ENCODE data around the gene EVA1A. TPM values are rescaled to one million over a fixed set of nuclear protein-coding genes. Genes with fewer than 3 reads are reported as not detected.

Gene EVA1A
- total RNA-seq, 1 experiment from 2014 or later, result not detected

- DNase-seq, result no peak
- Mint-ChIP-seq H3K36me3 (ENCODE audit: insufficient read depth, unreplicated experiment) (no peaks in the 10 kb centered on the region), H3K9me3 (ENCODE audit: low read depth, unreplicated experiment) (peaks cover 3% of the 10 kb centered on the region), H3K27ac (ENCODE audit: unreplicated experiment) (no peak overlapping the region), H3K4me3 (ENCODE audit: low read depth, unreplicated experiment) (no peak overlapping the region), H3K27me3 (ENCODE audit: unreplicated experiment) (peaks cover 32% of the 10 kb centered on the region), H3K4me1 (ENCODE audit: low read depth, unreplicated experiment) (no peaks in the 10 kb centered on the region)
- no TSS peak for BruUV-seq (replicated peaks)
- intact Hi-C loops (cut with micrococcal nuclease; ENCODE audit: unreplicated experiment), result no loop called here
- TF ChIP-seq, protein P1, sequence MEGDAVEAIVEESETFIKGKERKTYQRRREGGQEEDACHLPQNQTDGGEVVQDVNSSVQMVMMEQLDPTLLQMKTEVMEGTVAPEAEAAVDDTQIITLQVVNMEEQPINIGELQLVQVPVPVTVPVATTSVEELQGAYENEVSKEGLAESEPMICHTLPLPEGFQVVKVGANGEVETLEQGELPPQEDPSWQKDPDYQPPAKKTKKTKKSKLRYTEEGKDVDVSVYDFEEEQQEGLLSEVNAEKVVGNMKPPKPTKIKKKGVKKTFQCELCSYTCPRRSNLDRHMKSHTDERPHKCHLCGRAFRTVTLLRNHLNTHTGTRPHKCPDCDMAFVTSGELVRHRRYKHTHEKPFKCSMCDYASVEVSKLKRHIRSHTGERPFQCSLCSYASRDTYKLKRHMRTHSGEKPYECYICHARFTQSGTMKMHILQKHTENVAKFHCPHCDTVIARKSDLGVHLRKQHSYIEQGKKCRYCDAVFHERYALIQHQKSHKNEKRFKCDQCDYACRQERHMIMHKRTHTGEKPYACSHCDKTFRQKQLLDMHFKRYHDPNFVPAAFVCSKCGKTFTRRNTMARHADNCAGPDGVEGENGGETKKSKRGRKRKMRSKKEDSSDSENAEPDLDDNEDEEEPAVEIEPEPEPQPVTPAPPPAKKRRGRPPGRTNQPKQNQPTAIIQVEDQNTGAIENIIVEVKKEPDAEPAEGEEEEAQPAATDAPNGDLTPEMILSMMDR (IDR thresholded peaks at IDR 0.05; ENCODE audit: unreplicated experiment), result no peak
- CTCF ChIA-PET, result no interaction called here
These were observed 33.1 kb downstream of the EVA1A start for GRCh38 chr2:75527676-75528075.

GRCh38 chr2:75526842-75527241 lies 33.9 kb downstream of the EVA1A start:
- no TSS peak for BruUV-seq (replicated peaks)
- intact Hi-C loops (cut with micrococcal nuclease; ENCODE audit: unreplicated experiment), result no loop called here
- TF ChIP-seq, protein P1 (IDR thresholded peaks at IDR 0.05; ENCODE audit: unreplicated experiment), result no peak
- Mint-ChIP-seq H3K36me3 (ENCODE audit: insufficient read depth, unreplicated experiment) (no peaks in the 10 kb centered on the region), H3K9me3 (ENCODE audit: low read depth, unreplicated experiment) (peaks cover 3% of the 10 kb centered on the region), H3K27ac (ENCODE audit: unreplicated experiment) (no peak overlapping the region), H3K4me3 (ENCODE audit: low read depth, unreplicated experiment) (no peak overlapping the region), H3K27me3 (ENCODE audit: unreplicated experiment) (peaks cover 32% of the 10 kb centered on the region), H3K4me1 (ENCODE audit: low read depth, unreplicated experiment) (no peaks in the 10 kb centered on the region)
- no peak for DNase-seq
- CTCF ChIA-PET, result no interaction called here

DNA sequence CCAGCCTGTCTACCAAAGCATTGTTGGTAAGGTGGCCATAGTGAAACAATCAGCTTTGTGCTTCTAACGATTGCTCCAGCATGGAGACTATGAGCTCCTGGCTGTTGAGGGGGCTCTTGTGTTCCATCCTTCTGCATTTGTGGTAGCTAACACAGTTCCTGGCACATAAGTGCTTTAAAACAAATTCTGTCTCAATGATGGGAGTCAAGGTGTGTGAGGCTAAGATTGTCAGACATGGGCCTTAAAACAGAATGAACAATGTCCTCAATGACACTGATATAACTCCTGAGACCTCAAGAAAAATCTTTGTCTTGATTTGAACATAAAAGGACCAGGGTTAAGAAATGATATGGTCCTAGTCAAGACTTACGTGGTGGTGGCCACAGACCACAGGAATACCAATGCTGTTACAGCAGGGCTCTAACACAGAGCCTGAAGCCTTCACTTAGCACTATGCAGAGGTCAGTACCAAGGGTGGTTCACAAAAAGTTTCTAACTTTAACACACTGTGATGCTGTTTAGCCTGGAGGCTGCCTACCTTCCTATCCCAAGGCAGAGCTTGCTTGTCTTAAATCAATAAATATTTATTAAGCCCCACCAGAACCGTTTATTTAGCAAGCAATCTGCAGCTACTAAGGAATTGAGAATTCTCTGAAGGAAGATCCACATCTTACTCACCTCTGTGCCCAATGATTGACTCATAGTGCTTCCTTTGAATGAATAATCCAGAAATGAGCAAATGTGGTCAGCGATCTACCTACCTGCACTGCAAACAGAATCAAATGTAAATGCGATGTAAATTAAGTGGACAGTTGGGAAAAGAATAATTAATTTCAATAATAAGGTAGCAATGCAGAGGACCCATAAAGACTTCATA lies 35.1 kb downstream of the EVA1A start:
- no TSS peak for BruUV-seq (replicated peaks)
- DNase-seq, result no peak
- intact Hi-C loops (cut with micrococcal nuclease; ENCODE audit: unreplicated experiment), result no loop called here
- no peaks in the 10 kb centered on the region for H3K4me1 Mint-ChIP-seq (ENCODE audit: low read depth, unreplicated experiment)
- H3K36me3 Mint-ChIP-seq (ENCODE audit: insufficient read depth, unreplicated experiment), result no peaks in the 10 kb centered on the region
- no peak overlapping the region for H3K4me3 Mint-ChIP-seq (ENCODE audit: low read depth, unreplicated experiment)
- no peak overlapping the region for H3K27ac Mint-ChIP-seq (ENCODE audit: unreplicated experiment)
- H3K9me3 Mint-ChIP-seq (ENCODE audit: low read depth, unreplicated experiment), result peaks cover 3% of the 10 kb centered on the region
- CTCF ChIA-PET, result no interaction called here
- H3K27me3 Mint-ChIP-seq (ENCODE audit: unreplicated experiment), result peaks cover 33% of the 10 kb centered on the region
- TF ChIP-seq, protein P1 (IDR thresholded peaks at IDR 0.05; ENCODE audit: unreplicated experiment), result no peak

DNA sequence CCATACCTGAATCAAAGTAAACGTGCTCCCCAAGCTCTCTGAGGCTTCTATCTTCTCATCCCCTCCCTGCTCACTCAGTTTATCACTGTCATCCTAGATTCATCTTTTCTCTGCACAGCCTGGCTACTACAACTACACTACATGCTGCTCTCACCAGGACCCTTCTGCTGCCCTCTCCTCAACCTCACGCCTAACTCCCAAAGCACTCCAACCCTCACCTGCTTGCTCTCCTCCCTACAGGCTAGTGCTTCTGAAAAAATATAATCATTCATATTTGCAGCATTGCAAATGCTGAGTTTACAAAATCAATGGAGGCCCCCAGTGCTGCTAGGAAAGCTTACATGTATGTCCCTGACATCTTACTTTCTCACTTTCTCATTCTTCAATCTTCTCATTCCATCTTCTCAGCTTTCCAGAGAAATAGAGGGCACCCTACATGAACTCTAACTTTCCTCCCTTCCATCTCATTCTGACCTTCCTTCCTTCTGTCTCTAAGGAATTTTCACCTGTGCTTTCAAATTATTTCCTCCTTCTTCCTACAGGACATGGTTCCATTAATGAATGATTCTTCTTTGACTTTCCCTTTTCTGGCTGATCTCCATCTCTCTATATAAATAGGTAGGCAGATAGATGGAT lies 36.3 kb downstream of the EVA1A start:
- intact Hi-C loops (cut with micrococcal nuclease; ENCODE audit: unreplicated experiment), result no loop called here
- no peak for DNase-seq
- Mint-ChIP-seq H3K27ac (ENCODE audit: unreplicated experiment) (no peak overlapping the region), H3K4me3 (ENCODE audit: low read depth, unreplicated experiment) (no peak overlapping the region), H3K27me3 (ENCODE audit: unreplicated experiment) (peaks cover 45% of the 10 kb centered on the region), H3K4me1 (ENCODE audit: low read depth, unreplicated experiment) (no peaks in the 10 kb centered on the region), H3K9me3 (ENCODE audit: low read depth, unreplicated experiment) (no peaks in the 10 kb centered on the region), H3K36me3 (ENCODE audit: insufficient read depth, unreplicated experiment) (no peaks in the 10 kb centered on the region)
- CTCF ChIA-PET, result no interaction called here
- no TSS peak for BruUV-seq (replicated peaks)
- TF ChIP-seq, protein P1 (IDR thresholded peaks at IDR 0.05; ENCODE audit: unreplicated experiment), result no peak
